ENCODE data around the gene TELO2.

The TELO2 gene

GRCh38 chr16:1543085-1543896 is 50.1 kb downstream of the TELO2 start:
- Mint-ChIP-seq H3K27me3 (ENCODE audit: low read depth) (no peaks in the 10 kb centered on the region), H3K4me1 (ENCODE audit: low read depth) (peaks cover 33% of the 10 kb centered on the region), H3K4me3 (peak overlapping the region; percentile 84), H3K9me3 (no peaks in the 10 kb centered on the region), H3K27ac (peak overlapping the region; percentile 93), H3K36me3 (ENCODE audit: low read depth) (peaks cover 42% of the 10 kb centered on the region)
- DNase-seq (ENCODE audit: low spot score), result peak; percentile 76

- Mint-ChIP-seq H3K27me3 (ENCODE audit: low read depth) (no peaks in the 10 kb centered on the region), H3K4me3 (peak overlapping the region; percentile 18), H3K9me3 (no peaks in the 10 kb centered on the region), H3K27ac (peak overlapping the region; percentile 20), H3K36me3 (ENCODE audit: low read depth) (peaks cover 49% of the 10 kb centered on the region), H3K4me1 (ENCODE audit: low read depth) (peaks cover 31% of the 10 kb centered on the region)
- no peak for DNase-seq (ENCODE audit: low spot score)
These were observed 52.2 kb downstream of the TELO2 start for GRCh38 chr16:1545044-1546040.

GRCh38 chr16:1546430-1546829 is 53.3 kb downstream of the TELO2 start:
- Mint-ChIP-seq H3K9me3 (no peaks in the 10 kb centered on the region), H3K36me3 (ENCODE audit: low read depth) (peaks cover 45% of the 10 kb centered on the region), H3K27me3 (ENCODE audit: low read depth) (no peaks in the 10 kb centered on the region), H3K4me3 (no peak overlapping the region), H3K27ac (no peak overlapping the region), H3K4me1 (ENCODE audit: low read depth) (peaks cover 26% of the 10 kb centered on the region)
- DNase-seq (ENCODE audit: low spot score), result no peak

GRCh38 chr16:1548233-1548632 is 55.1 kb downstream of the TELO2 start:
- Mint-ChIP-seq H3K4me3 (no peak overlapping the region), H3K36me3 (ENCODE audit: low read depth) (peaks cover 52% of the 10 kb centered on the region), H3K27me3 (ENCODE audit: low read depth) (no peaks in the 10 kb centered on the region), H3K9me3 (no peaks in the 10 kb centered on the region), H3K4me1 (ENCODE audit: low read depth) (peaks cover 16% of the 10 kb centered on the region), H3K27ac (no peak overlapping the region)
- DNase-seq (ENCODE audit: low spot score), result no peak

GRCh38 chr16:1548727-1549126 is 55.6 kb downstream of the TELO2 start:
- DNase-seq (ENCODE audit: low spot score), result no peak
- Mint-ChIP-seq H3K4me1 (ENCODE audit: low read depth) (peaks cover 11% of the 10 kb centered on the region), H3K27ac (no peak overlapping the region), H3K36me3 (ENCODE audit: low read depth) (peaks cover 49% of the 10 kb centered on the region), H3K4me3 (no peak overlapping the region), H3K27me3 (ENCODE audit: low read depth) (no peaks in the 10 kb centered on the region), H3K9me3 (no peaks in the 10 kb centered on the region)

- H3K9me3 Mint-ChIP-seq, result no peaks in the 10 kb centered on the region
- H3K27ac Mint-ChIP-seq, result no peak overlapping the region
- no peaks in the 10 kb centered on the region for H3K27me3 Mint-ChIP-seq (ENCODE audit: low read depth)
- H3K4me1 Mint-ChIP-seq (ENCODE audit: low read depth), result peaks cover 10% of the 10 kb centered on the region
- H3K4me3 Mint-ChIP-seq, result no peak overlapping the region
- no peak for DNase-seq (ENCODE audit: low spot score)
- peaks cover 50% of the 10 kb centered on the region for H3K36me3 Mint-ChIP-seq (ENCODE audit: low read depth)
These were observed 56.9 kb downstream of the TELO2 start for GRCh38 chr16:1550069-1550468.

GRCh38 chr16:1550696-1551095 is 57.5 kb downstream of the TELO2 start:
- no peak for DNase-seq (ENCODE audit: low spot score)
- Mint-ChIP-seq H3K4me1 (ENCODE audit: low read depth) (peaks cover 4% of the 10 kb centered on the region), H3K36me3 (ENCODE audit: low read depth) (peaks cover 51% of the 10 kb centered on the region), H3K27ac (no peak overlapping the region), H3K27me3 (ENCODE audit: low read depth) (no peaks in the 10 kb centered on the region), H3K4me3 (no peak overlapping the region), H3K9me3 (no peaks in the 10 kb centered on the region)

DNA sequence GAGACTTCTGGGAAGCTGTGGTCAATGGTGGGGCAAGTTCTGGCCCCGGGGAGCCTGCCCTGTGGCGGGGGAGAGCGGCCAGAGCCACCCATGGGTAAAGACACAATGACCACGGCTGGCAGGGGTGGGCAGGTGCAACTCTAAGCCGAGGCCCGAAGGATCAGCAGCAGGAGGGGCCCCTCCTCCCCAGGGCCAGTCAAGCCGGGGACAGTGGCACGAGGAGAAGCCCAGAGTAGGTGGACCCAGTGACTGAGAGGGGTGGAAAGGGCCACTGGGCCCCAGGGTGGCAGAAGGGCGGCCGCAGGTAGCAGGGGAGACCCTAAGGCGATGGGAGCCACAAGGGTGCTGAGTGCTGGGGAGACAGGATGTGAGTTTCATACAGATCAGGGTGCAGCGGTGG is 58.0 kb downstream of the TELO2 start:
- DNase-seq (ENCODE audit: low spot score), result no peak
- Mint-ChIP-seq H3K9me3 (no peaks in the 10 kb centered on the region), H3K27me3 (ENCODE audit: low read depth) (no peaks in the 10 kb centered on the region), H3K4me3 (no peak overlapping the region), H3K4me1 (ENCODE audit: low read depth) (peaks cover 2% of the 10 kb centered on the region), H3K36me3 (ENCODE audit: low read depth) (peaks cover 51% of the 10 kb centered on the region), H3K27ac (no peak overlapping the region)

DNA sequence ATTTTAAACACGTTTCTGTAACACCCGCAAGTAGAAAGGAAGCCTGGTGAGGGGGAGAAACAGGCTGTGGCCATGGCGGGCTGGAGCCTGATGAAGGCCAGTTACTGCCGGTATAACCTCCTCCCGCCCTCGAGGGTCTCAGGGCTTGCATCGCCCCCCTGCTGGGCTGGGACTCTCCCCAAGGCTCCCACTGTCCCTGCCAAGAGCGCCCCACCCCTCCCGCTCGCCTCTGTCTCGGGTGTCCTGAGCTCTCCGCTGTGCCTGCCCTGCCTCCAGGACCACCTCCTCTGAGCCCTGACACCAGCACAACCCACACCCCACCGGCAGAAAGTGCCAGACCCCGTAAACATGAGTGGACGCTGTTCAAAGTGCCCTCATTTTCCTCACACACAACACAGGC is 59.0 kb downstream of the TELO2 start:
- Mint-ChIP-seq H3K27ac (no peak overlapping the region), H3K4me3 (no peak overlapping the region), H3K27me3 (ENCODE audit: low read depth) (no peaks in the 10 kb centered on the region), H3K9me3 (no peaks in the 10 kb centered on the region), H3K36me3 (ENCODE audit: low read depth) (peaks cover 43% of the 10 kb centered on the region), H3K4me1 (ENCODE audit: low read depth) (peaks cover 2% of the 10 kb centered on the region)
- DNase-seq (ENCODE audit: low spot score), result no peak

DNA sequence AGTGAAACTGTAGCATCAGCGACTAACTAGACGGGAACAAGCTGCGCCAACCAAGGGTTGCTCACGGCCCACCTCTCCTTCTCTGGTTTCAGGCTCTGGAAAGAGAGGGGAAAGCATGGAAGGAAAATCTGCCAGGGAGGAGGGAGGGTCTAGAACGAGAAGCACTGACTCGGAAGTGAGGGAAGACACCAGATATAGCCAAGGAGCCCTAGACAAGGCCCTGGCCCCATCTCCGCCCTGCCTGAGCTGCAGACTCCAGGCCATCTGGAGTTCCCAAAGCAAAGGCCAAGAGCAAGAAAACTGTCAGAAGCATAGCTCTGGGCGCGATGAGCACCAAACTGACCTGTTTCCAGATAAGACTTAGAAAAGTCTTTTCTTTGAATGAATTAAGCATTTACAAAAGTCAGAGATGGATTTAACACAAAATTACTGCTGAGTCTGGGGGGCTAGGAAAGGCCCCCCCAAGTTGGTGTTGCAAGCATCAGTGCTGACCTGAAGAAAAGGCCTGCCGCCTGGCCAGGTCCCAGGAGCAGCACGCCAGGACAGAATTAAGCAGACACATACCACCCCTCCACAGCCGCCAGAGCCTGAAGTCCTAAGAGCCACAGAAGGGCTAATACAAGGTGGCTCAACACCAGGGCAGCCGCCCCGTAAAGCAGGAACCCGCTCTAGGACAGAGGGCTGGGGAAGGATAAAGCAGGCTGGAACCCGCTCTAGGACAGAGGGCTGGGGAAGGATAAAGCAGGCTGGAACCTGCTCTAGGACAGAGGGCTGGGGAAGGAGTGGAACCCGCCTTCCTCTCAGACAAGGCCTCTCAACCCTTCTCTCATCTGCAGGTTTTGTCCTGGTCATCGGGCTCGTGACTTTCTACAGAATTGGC is 61.0 kb downstream of the TELO2 start:
- Mint-ChIP-seq H3K4me1 (ENCODE audit: low read depth) (peaks cover 4% of the 10 kb centered on the region), H3K27me3 (ENCODE audit: low read depth) (no peaks in the 10 kb centered on the region), H3K36me3 (ENCODE audit: low read depth) (peaks cover 36% of the 10 kb centered on the region), H3K9me3 (no peaks in the 10 kb centered on the region), H3K4me3 (no peak overlapping the region), H3K27ac (no peak overlapping the region)
- DNase-seq (ENCODE audit: low spot score), result no peak

DNA sequence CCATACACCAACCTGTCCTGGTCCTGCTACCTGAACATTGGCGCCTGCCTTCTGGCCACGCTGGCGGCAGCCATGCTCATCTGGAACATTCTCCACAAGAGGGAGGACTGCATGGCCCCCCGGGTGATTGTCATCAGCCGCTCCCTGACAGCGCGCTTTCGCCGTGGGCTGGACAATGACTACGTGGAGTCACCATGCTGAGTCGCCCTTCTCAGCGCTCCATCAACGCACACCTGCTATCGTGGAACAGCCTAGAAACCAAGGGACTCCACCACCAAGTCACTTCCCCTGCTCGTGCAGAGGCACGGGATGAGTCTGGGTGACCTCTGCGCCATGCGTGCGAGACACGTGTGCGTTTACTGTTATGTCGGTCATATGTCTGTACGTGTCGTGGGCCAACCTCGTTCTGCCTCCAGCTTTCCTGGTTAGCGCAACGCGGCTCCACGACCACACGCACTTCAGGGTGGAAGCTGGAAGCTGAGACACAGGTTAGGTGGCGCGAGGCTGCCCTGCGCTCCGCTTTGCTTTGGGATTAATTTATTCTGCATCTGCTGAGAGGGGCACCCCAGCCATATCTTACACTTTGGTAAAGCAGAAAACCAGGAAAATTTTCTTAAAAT is 61.8 kb downstream of the TELO2 start:
- no peak for DNase-seq (ENCODE audit: low spot score)
- peaks cover 11% of the 10 kb centered on the region for H3K4me1 Mint-ChIP-seq (ENCODE audit: low read depth)
- no peak overlapping the region for H3K4me3 Mint-ChIP-seq
- H3K36me3 Mint-ChIP-seq (ENCODE audit: low read depth), result peaks cover 36% of the 10 kb centered on the region
- no peaks in the 10 kb centered on the region for H3K27me3 Mint-ChIP-seq (ENCODE audit: low read depth)
- no peak overlapping the region for H3K27ac Mint-ChIP-seq
- H3K9me3 Mint-ChIP-seq, result no peaks in the 10 kb centered on the region

DNA sequence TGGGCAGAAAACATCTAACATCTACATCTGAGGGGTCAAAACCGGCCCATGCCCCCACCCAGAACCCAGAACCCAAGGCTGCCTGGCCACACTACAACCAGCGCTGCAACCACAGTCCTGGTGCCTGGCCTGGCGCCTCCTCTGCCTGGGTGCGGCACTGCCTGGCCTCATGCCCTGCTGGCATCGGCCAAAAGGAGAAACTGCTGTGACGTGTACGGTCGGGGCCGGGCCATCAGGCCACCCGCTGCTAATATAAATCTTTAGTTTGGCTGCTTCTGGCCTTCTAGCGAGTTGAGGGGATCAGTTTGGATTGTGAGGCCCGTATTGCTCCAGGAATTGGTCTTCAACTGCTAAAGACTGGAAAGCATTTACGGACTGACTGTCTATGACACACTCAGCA is 63.1 kb downstream of the TELO2 start:
- Mint-ChIP-seq H3K27me3 (ENCODE audit: low read depth) (no peaks in the 10 kb centered on the region), H3K4me3 (no peak overlapping the region), H3K36me3 (ENCODE audit: low read depth) (peaks cover 33% of the 10 kb centered on the region), H3K27ac (no peak overlapping the region), H3K4me1 (ENCODE audit: low read depth) (peaks cover 14% of the 10 kb centered on the region), H3K9me3 (no peaks in the 10 kb centered on the region)
- no peak for DNase-seq (ENCODE audit: low spot score)

DNA sequence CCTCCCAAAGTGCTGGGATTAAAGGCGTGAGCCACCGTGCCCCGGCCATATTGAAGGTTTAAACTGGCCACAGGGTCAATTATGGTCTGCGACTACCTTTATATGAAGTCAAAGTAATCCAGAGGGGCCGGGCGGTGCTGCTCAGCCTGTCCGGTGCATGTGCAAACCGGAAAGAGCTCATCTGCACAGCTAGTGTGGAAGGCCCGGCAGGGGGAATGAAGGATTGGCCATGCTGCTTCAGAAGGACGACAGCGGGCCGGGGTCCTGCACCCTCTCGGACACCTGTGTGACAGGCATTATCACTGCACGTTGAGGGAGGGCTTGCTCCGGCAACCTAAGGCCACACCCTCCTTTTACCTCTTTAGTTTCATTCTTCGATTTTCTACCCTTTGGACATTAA is 63.9 kb downstream of the TELO2 start:
- no peak for DNase-seq (ENCODE audit: low spot score)
- Mint-ChIP-seq H3K4me3 (no peak overlapping the region), H3K27ac (no peak overlapping the region), H3K4me1 (ENCODE audit: low read depth) (peaks cover 14% of the 10 kb centered on the region), H3K27me3 (ENCODE audit: low read depth) (no peaks in the 10 kb centered on the region), H3K36me3 (ENCODE audit: low read depth) (peaks cover 30% of the 10 kb centered on the region), H3K9me3 (no peaks in the 10 kb centered on the region)

Data from T-helper 2 cell treated with Interferon-gamma antibody and Interleukin-4, amounts not matched to agents 5 μg/mL and 100 μg/mL, for 36 hours (primary cell).